ENCODE data around the gene CAPN10. TPM values are rescaled to one million over a fixed set of nuclear protein-coding genes. Genes with fewer than 3 reads are reported as not detected.

CAPN10 gene
- total RNA-seq, 1 donor from 2014 or later: 62.7 TPM

GRCh38 chr2:240644859-240645301 lies 58.3 kb downstream of the CAPN10 start:
- Mint-ChIP-seq H3K4me3 (no peak overlapping the region), H3K27ac (ENCODE audit: unreplicated experiment) (no peak overlapping the region), H3K9me3 (no peaks in the 10 kb centered on the region), H3K4me1 (peaks cover 10% of the 10 kb centered on the region), H3K27me3 (ENCODE audit: low read depth) (peaks cover 8% of the 10 kb centered on the region), H3K36me3 (ENCODE audit: low read depth) (no peaks in the 10 kb centered on the region)
- DNase-seq (ENCODE audit: low read depth, low spot score): no peak
- TF ChIP-seq CTCF (conservative IDR thresholded peaks at IDR 0.05): no peak

- no peaks in the 10 kb centered on the region for H3K36me3 Mint-ChIP-seq (ENCODE audit: low read depth)
- H3K27me3 Mint-ChIP-seq (ENCODE audit: low read depth): peaks cover 9% of the 10 kb centered on the region
- peak overlapping the region; percentile 89 for H3K27ac Mint-ChIP-seq (ENCODE audit: unreplicated experiment)
- H3K4me1 Mint-ChIP-seq: peaks cover 10% of the 10 kb centered on the region
- no peak for DNase-seq (ENCODE audit: low read depth, low spot score)
- H3K4me3 Mint-ChIP-seq: no peak overlapping the region
- no peaks in the 10 kb centered on the region for H3K9me3 Mint-ChIP-seq
- no peak for TF ChIP-seq CTCF (conservative IDR thresholded peaks at IDR 0.05)
Measured at GRCh38 chr2:240645346-240645745, 58.8 kb downstream of the CAPN10 start.

- H3K4me1 Mint-ChIP-seq: peaks cover 10% of the 10 kb centered on the region
- no peak for TF ChIP-seq CTCF (conservative IDR thresholded peaks at IDR 0.05)
- H3K36me3 Mint-ChIP-seq (ENCODE audit: low read depth): no peaks in the 10 kb centered on the region
- peaks cover 9% of the 10 kb centered on the region for H3K27me3 Mint-ChIP-seq (ENCODE audit: low read depth)
- H3K27ac Mint-ChIP-seq (ENCODE audit: unreplicated experiment): peak overlapping the region; percentile 89
- peaks cover under 1% of the 10 kb centered on the region for H3K9me3 Mint-ChIP-seq
- no peak for DNase-seq (ENCODE audit: low read depth, low spot score)
- no peak overlapping the region for H3K4me3 Mint-ChIP-seq
Measured at GRCh38 chr2:240645801-240646175, 59.3 kb downstream of the CAPN10 start.

DNA sequence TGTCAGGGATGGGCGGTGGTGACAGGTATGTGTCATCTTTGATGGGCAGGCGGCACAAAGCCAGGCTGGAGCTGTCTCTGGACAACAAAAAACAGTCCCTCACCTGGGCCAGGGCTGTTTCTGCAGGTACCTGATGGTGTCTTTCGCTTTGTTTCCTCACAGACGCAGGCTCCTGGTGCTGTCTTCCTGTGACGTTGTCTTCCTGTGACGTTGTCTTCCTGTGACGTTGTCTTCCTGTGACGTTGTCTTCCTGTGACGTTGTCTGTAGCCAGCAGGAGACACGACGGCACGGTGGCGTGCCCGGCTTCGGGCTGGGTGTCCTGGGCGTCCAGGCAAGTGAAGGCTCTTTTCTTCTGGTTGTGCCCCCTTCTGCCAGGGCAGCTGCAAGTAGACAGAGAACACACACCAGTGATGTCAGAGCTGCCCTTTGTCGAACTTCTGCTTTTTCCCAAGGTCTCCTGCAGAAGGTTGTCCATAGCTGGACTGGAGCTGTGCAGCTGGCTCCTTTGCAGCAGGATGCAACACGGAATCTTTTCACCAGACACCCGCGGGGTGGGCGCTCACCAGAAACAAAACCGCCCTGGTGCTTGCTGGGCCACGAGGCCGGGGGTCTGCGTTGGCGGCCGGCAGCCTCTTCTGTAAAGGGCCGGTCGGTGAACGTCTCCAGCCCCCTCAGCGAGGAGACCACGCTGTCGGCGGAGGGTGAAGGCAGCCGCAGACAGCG lies 59.8 kb downstream of the CAPN10 start:
- TF ChIP-seq CTCF (conservative IDR thresholded peaks at IDR 0.05): no peak
- peaks cover 10% of the 10 kb centered on the region for H3K4me1 Mint-ChIP-seq
- H3K9me3 Mint-ChIP-seq: peaks cover 3% of the 10 kb centered on the region
- H3K4me3 Mint-ChIP-seq: no peak overlapping the region
- no peak overlapping the region for H3K27ac Mint-ChIP-seq (ENCODE audit: unreplicated experiment)
- no peak for DNase-seq (ENCODE audit: low read depth, low spot score)
- no peaks in the 10 kb centered on the region for H3K36me3 Mint-ChIP-seq (ENCODE audit: low read depth)
- H3K27me3 Mint-ChIP-seq (ENCODE audit: low read depth): peaks cover 11% of the 10 kb centered on the region

- peaks cover 18% of the 10 kb centered on the region for H3K27me3 Mint-ChIP-seq (ENCODE audit: low read depth)
Measured at GRCh38 chr2:240646900-240647502, 60.5 kb downstream of the CAPN10 start.

More at GRCh38 chr2:240646900-240647502, 60.5 kb downstream of the CAPN10 start:
- Mint-ChIP-seq H3K4me3 (no peak overlapping the region), H3K4me1 (peaks cover 10% of the 10 kb centered on the region), H3K36me3 (ENCODE audit: low read depth) (no peaks in the 10 kb centered on the region), H3K27ac (ENCODE audit: unreplicated experiment) (no peak overlapping the region), H3K9me3 (peaks cover 3% of the 10 kb centered on the region)
- DNase-seq (ENCODE audit: low read depth, low spot score): no peak
- TF ChIP-seq CTCF (conservative IDR thresholded peaks at IDR 0.05): no peak

Measured in neural crest cell (in vitro differentiated cells).